Activated naive CD4-positive, alpha-beta T cell treated with anti-CD3 and anti-CD28 coated beads, Interleukin-2, amount 50 U/mL, for 24 hours (primary cell): ENCODE data around the gene NDUFA5.
"Not testable (repeated sequence)": the region's sequence is repeated elsewhere in the genome, so short reads cannot be mapped to it uniquely, and the experiment has no call there.

Experiments
- H3K27ac Mint-ChIP-seq: one replicate; pipeline ENCODE4 v1.8.0; 2021; ENCODE audit warnings: mild to moderate bottlenecking, mixed read lengths
- H3K27me3 Mint-ChIP-seq: one replicate; pipeline ENCODE4 v1.8.0; 2021; ENCODE audit warnings: mixed read lengths
- H3K36me3 Mint-ChIP-seq: one replicate; pipeline ENCODE4 v1.8.0; 2021; ENCODE audit warnings: mixed read lengths
- H3K4me1 Mint-ChIP-seq: one replicate; pipeline ENCODE4 v1.8.0; 2021; ENCODE audit warnings: mixed read lengths
- H3K4me3 Mint-ChIP-seq: one replicate; pipeline ENCODE4 v1.8.0; 2021; ENCODE audit warnings: mild to moderate bottlenecking, mixed read lengths
- H3K9me3 Mint-ChIP-seq: one replicate; pipeline ENCODE4 v1.8.0; 2021; ENCODE audit warnings: mixed read lengths

The NDUFA5 gene

DNA sequence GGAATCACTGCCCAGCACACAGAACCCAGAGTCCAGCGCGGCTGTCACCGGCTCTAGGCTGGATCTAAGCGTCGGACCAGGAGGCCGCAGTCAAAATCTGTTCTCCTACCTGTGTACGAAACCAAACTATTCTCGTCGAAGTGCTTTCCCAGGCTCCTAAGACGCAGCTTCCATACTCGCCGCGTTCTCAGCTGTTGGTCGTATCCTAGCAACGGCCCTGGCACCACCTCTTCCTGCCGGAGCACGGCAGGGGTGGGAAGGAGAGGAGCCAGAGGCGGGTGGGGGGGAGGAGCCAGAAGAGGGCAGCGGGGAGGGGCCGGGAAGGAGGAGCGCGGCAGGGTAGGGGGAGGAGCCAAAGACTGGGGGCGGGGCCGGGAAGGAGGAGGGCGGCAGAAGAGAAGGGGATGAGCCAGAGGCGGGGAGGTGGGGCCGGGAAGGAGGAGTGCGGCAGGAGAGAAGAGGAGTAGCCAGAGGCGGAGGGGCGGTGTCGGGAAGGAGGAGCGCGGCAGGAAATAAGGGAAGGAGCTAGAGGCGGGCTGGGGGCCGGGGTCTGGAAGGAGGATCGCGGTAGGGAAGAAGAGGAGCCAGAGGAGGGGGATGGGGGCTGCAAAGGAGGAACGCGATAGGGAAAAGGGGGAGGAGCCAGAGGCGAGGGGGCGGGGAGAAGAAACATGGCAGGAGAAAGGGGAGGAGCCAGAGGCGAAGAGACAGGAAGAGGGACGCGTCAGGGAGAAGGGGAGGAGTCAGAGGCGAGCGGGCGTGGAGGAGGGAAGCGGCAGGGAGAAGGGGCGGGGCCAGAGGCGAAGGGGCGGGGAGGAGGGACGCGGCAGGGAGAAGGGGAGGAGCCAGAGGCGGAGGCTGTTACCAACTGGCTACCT, 23.0 kb downstream of the NDUFA5 start, which contains the start of gene IQUB:
IQUB (minus strand) TSS at position 213 of the 878 bp plus-strand sequence. CDS start 22,255 bp downstream, outside the sequence.
- H3K27me3 Mint-ChIP-seq: peaks cover 16% of the 10 kb centered on the region
- H3K4me3 Mint-ChIP-seq: peak within 1 kb of the TSS; percentile 91
- peaks cover 31% of the 10 kb centered on the region for H3K4me1 Mint-ChIP-seq
- no peaks in the 10 kb centered on the region for H3K36me3 Mint-ChIP-seq
- peak within 1 kb of the TSS; percentile 53 for H3K27ac Mint-ChIP-seq
- H3K9me3 Mint-ChIP-seq: no peaks in the 10 kb centered on the region

DNA sequence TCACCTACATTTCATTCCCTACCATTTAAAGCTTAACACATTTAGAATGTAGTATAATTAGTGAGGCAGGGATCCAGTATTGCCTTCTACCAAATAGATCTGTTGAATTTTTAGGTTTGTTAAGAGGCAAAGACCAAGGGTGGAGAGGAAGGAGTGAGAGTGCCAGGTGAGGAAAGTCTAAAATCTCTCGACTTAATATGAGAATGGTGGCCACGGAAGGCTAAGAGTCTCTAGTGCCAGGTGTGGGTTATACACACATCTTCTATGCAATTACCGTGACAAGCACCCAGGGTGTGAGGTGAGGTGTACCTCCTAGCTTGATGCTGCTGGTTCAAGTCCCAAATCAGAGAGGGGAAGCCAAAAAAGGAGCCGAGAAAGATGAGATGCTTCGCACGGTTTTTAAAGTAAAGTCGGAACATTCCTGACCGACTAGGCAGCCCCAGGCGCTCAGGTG, 23.7 kb downstream of the NDUFA5 start:
- Mint-ChIP-seq H3K27ac (no peak overlapping the region), H3K27me3 (peaks cover 16% of the 10 kb centered on the region), H3K36me3 (no peaks in the 10 kb centered on the region), H3K4me1 (peaks cover 31% of the 10 kb centered on the region), H3K9me3 (no peaks in the 10 kb centered on the region), H3K4me3 (peak overlapping the region; percentile 91)

GRCh38 chr7:123533553-123533917, 24.1 kb downstream of the NDUFA5 start:
- Mint-ChIP-seq H3K36me3 (no peaks in the 10 kb centered on the region), H3K27me3 (peaks cover 16% of the 10 kb centered on the region), H3K9me3 (no peaks in the 10 kb centered on the region), H3K4me3 (peak overlapping the region; percentile 91), H3K4me1 (peaks cover 31% of the 10 kb centered on the region), H3K27ac (no peak overlapping the region)

DNA sequence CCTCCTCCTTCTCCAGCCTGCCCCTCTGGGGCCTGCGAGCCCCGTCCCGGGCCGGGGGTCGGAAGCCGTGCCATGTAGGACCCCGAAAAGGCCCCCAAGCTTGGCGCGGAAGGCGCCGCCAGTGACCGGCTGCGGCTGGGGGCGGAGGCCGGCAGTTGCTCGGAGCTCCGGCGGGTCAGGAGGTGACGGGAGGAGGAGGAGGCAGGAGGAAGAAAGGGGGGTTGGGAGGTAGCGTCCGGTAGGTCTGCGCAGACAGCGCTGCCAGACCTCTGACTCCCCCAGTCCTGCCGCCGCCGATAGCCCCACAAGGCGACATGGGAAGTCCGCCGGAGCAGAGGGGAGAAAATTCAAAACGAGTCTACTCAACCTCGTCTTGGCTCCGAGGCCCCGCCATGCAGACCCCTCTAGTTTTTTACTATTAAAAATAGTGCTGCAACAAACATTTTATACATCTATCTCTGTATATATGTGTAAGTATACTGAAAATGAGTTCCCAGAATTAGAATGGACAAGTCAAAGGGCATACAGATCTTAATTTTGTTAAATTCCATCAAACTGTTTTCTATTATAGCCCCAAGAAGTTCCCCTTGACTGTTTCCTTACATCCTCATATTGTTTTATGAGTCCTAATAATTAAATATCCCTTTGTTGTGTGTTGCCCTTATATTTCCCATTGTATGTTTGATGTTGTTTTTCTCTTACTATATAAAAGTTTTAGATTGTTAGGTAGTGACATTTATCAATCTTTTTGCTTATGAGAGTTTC, 24.6 kb downstream of the NDUFA5 start:
- H3K4me3 Mint-ChIP-seq: peak overlapping the region; percentile 91
- not testable (repeated sequence) for H3K27ac Mint-ChIP-seq, H3K36me3 Mint-ChIP-seq, H3K9me3 Mint-ChIP-seq
- peaks cover 26% of the 10 kb centered on the region for H3K4me1 Mint-ChIP-seq
- peaks cover 17% of the 10 kb centered on the region for H3K27me3 Mint-ChIP-seq

GRCh38 chr7:123532343-123532742, 25.3 kb downstream of the NDUFA5 start:
- not testable (repeated sequence) for H3K9me3 Mint-ChIP-seq, H3K27ac Mint-ChIP-seq, H3K36me3 Mint-ChIP-seq
- H3K27me3 Mint-ChIP-seq: peaks cover 17% of the 10 kb centered on the region
- H3K4me3 Mint-ChIP-seq: peak overlapping the region; percentile 60
- peaks cover 26% of the 10 kb centered on the region for H3K4me1 Mint-ChIP-seq

- H3K36me3 Mint-ChIP-seq, H3K4me3 Mint-ChIP-seq, H3K27ac Mint-ChIP-seq, H3K9me3 Mint-ChIP-seq: not testable (repeated sequence)
- H3K27me3 Mint-ChIP-seq: peaks cover 17% of the 10 kb centered on the region
- H3K4me1 Mint-ChIP-seq: peaks cover 19% of the 10 kb centered on the region
These were observed 27.5 kb downstream of the NDUFA5 start for GRCh38 chr7:123530035-123530591.

DNA sequence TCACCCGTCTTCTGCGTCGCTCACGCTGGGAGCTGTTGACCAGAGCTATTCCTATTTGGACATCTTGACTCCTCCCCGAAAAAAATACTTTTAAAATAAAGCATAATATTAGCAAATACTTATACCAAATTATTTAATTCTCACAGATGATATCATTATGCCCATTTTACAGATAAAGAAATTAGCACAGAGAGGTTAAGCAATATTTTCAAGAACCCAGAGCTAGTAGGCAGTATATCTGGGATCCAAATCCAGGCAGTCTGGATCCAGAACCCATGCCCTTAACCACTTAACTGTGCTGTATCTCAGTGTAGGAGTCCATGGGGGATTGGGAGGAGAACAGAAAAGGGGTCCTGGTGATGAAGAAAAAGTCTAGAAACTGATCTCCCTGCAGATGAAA, 29.4 kb downstream of the NDUFA5 start:
- Mint-ChIP-seq H3K4me1 (peaks cover 6% of the 10 kb centered on the region), H3K9me3 (no peaks in the 10 kb centered on the region), H3K4me3 (no peak overlapping the region), H3K36me3 (peaks cover 1% of the 10 kb centered on the region), H3K27me3 (peaks cover 14% of the 10 kb centered on the region), H3K27ac (no peak overlapping the region)

- peaks cover 12% of the 10 kb centered on the region for H3K27me3 Mint-ChIP-seq
- not testable (repeated sequence) for H3K4me1 Mint-ChIP-seq, H3K36me3 Mint-ChIP-seq, H3K9me3 Mint-ChIP-seq, H3K27ac Mint-ChIP-seq, H3K4me3 Mint-ChIP-seq
These were observed 29.8 kb downstream of the NDUFA5 start for GRCh38 chr7:123527712-123528225.

GRCh38 chr7:123526533-123526932, 31.1 kb downstream of the NDUFA5 start:
- not testable (repeated sequence) for H3K4me3 Mint-ChIP-seq, H3K9me3 Mint-ChIP-seq, H3K4me1 Mint-ChIP-seq, H3K27ac Mint-ChIP-seq, H3K36me3 Mint-ChIP-seq, H3K27me3 Mint-ChIP-seq

- no peaks in the 10 kb centered on the region for H3K4me1 Mint-ChIP-seq
- peaks cover 1% of the 10 kb centered on the region for H3K36me3 Mint-ChIP-seq
- no peak overlapping the region for H3K4me3 Mint-ChIP-seq
- H3K27me3 Mint-ChIP-seq: peaks cover 9% of the 10 kb centered on the region
- H3K27ac Mint-ChIP-seq: no peak overlapping the region
- no peaks in the 10 kb centered on the region for H3K9me3 Mint-ChIP-seq
These were observed 35.6 kb downstream of the NDUFA5 start for GRCh38 chr7:123522066-123522465.

GRCh38 chr7:123505221-123505620, 52.4 kb downstream of the NDUFA5 start:
- H3K27ac Mint-ChIP-seq: no peak overlapping the region
- H3K27me3 Mint-ChIP-seq: peaks cover 11% of the 10 kb centered on the region
- H3K9me3 Mint-ChIP-seq: no peaks in the 10 kb centered on the region
- no peak overlapping the region for H3K4me3 Mint-ChIP-seq
- H3K36me3 Mint-ChIP-seq: peaks cover 2% of the 10 kb centered on the region
- H3K4me1 Mint-ChIP-seq: no peaks in the 10 kb centered on the region

GRCh38 chr7:123502201-123502600, 55.4 kb downstream of the NDUFA5 start:
- H3K27me3 Mint-ChIP-seq: peaks cover 23% of the 10 kb centered on the region

DNA sequence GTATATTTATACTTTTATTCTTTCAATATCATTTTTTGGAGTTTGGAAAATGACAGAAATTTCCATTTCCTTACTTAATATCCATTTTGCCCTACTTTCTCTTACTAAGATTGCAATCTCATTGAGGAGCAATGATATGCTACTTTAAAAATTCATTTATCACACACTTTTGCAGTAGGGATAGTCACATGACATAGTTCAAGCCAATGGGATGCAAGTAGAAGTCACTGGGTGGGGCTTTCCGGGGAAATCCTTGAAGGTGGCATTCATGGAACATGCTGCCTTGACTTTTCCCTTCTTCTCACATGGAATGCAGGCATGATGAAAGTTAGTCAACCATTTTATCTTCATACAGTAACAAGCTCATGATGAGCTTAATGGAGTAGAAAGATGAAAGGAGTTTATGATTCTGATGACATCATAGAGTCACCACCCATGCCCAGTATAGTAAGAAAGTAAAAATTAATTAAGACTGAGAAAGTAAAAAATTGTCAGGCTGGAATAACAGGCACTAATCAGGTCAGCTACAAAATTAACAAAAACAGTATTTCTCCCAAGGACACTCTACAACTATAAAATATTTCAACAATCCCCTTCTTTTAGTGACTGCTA, 56.6 kb downstream of the NDUFA5 start:
- Mint-ChIP-seq H3K4me3 (no peak overlapping the region), H3K9me3 (no peaks in the 10 kb centered on the region), H3K27me3 (peaks cover 25% of the 10 kb centered on the region), H3K4me1 (no peaks in the 10 kb centered on the region), H3K36me3 (peaks cover 2% of the 10 kb centered on the region), H3K27ac (no peak overlapping the region)

More at GRCh38 chr7:123502201-123502600, 55.4 kb downstream of the NDUFA5 start:
- H3K27ac Mint-ChIP-seq: no peak overlapping the region
- H3K9me3 Mint-ChIP-seq: no peaks in the 10 kb centered on the region
- H3K4me1 Mint-ChIP-seq: no peaks in the 10 kb centered on the region
- H3K4me3 Mint-ChIP-seq: no peak overlapping the region
- H3K36me3 Mint-ChIP-seq: peaks cover 2% of the 10 kb centered on the region

- no peaks in the 10 kb centered on the region for H3K36me3 Mint-ChIP-seq
- H3K4me1 Mint-ChIP-seq: no peaks in the 10 kb centered on the region
- H3K27me3 Mint-ChIP-seq: peaks cover 25% of the 10 kb centered on the region
- H3K27ac Mint-ChIP-seq: no peak overlapping the region
- no peaks in the 10 kb centered on the region for H3K9me3 Mint-ChIP-seq
- no peak overlapping the region for H3K4me3 Mint-ChIP-seq
These were observed 58.2 kb downstream of the NDUFA5 start for GRCh38 chr7:123499211-123499970.

GRCh38 chr7:123498601-123499000, 59.0 kb downstream of the NDUFA5 start:
- Mint-ChIP-seq H3K4me3 (no peak overlapping the region), H3K9me3 (no peaks in the 10 kb centered on the region), H3K36me3 (no peaks in the 10 kb centered on the region), H3K4me1 (no peaks in the 10 kb centered on the region), H3K27ac (no peak overlapping the region), H3K27me3 (peaks cover 25% of the 10 kb centered on the region)
